Adrenal gland (tissue), 12 donors: ENCODE data around the gene KDM6A. TPM values are rescaled to one million over a fixed set of nuclear protein-coding genes. Genes with fewer than 3 reads are reported as not detected.

Experiments used
- DNase-seq, 7 donors: peaks; one replicate each; pipeline ENCODE4 v3.0.0-alpha.2; 2019 to 2020
- H3K27ac ChIP-seq, 5 donors: fragments of 200-600 bp; sonication (generic) in 4 of 5; 1 replicate in 3 of 5; 2 replicates in 2 of 5; pipeline versions ENCODE4 v1.5.1 to v1.8.0; 2016 to 2020; ENCODE audit warnings: mild to moderate bottlenecking in 1 of 5
- H3K27me3 ChIP-seq: fragments of 200-600 bp; 2 replicates; pipeline ENCODE4 v1.8.0; 2021
- H3K36me3 ChIP-seq, 2 donors: fragments of 200-600 bp; replicated peaks in 1 of 2; 1 replicate in 1 of 2; 2 replicates in 1 of 2; pipeline versions ENCODE4 v1.5.1 to v1.8.0; 2018 to 2022
- H3K4me1 ChIP-seq, 2 donors: fragments of 200-600 bp; replicated peaks in 1 of 2; 1 replicate in 1 of 2; 2 replicates in 1 of 2; pipeline versions ENCODE4 v1.5.1 to v1.8.0; 2018 to 2021
- H3K4me3 ChIP-seq, 4 donors: fragments of 200-600 bp; sonication (generic) in 3 of 4; one replicate each; pipeline ENCODE4 v1.5.1; 2016 to 2018
- H3K9me3 ChIP-seq, 3 donors: fragments of 200-600 bp; sonication (generic) in 1 of 3; replicated peaks in 1 of 3; 1 replicate in 2 of 3; 2 replicates in 1 of 3; pipeline versions ENCODE4 v1.5.1 to v1.8.0; 2016 to 2021
- CTCF ChIP-seq, 6 experiments: fragments of 450-650 bp in 4 of 6; fragments of 200-600 bp in 2 of 6; sonication (generic) in 1 of 6; IDR thresholded peaks; 1 replicate in 5 of 6; 2 replicates in 1 of 6; pipeline versions ENCODE4 v1.5.1 to v1.8.0; 2016 to 2021; ENCODE audit warnings: antibody characterized with exemption in 6 of 6, mild to moderate bottlenecking in 2 of 6, moderate library complexity in 1 of 6
- POLR2A ChIP-seq, 2 donors: fragments of 450-650 bp; IDR thresholded peaks; one replicate each; pipeline ENCODE4 v1.6.1; 2017; ENCODE audit warnings: antibody characterized with exemption in 2 of 2, mild to moderate bottlenecking in 2 of 2, moderate library complexity in 1 of 2
- WGBS, 4 donors: extraction: QIAGEN DNeasy Blood & Tissue Kit in 2 of 4; methylation state at CpG; one replicate each; pipeline versions ENCODE4 v1.1.5 to v1.1.7; 2013 to 2017; 5-methylcytosine and 5-hydroxymethylcytosine counted together
- intact Hi-C, 2 donors: fragments of 100-400 bp; cut with DNase I; formaldehyde crosslinking; loops; one replicate each; pipeline versions ENCODE4 v1.14.1 to v1.15.0; 2022 to 2023
- polyA plus RNA-seq, 3 donors: library from polyadenylated mRNA; stranded (reverse); fragments of 200-250 nt in 2 of 3; fragments of 350-450 nt in 1 of 3; fragmentation: Illumina TruSeq in 1 of 3; extraction: RNeasy Lipid Tissue Mini Kit (QIAGEN cat#74804) in 1 of 3; gene quantifications; one replicate each; pipeline ENCODE4 v1.2.3, GENCODE V29; 2013 to 2014
- total RNA-seq, 9 donors: library from RNA; depleted of rRNA in 4 of 9; stranded (reverse); fragments of >200 nt in 4 of 9; fragments of 120-200 nt in 1 of 9; fragmentation: NEBNext Ultra II Directional in 1 of 9; extraction: Animal tissue kit (Norgen Biotek cat#: 25700) in 1 of 9; gene quantifications; one replicate each; pipeline versions ENCODE4 v1.1.0 to v1.2.4, GENCODE V29; 2013 to 2023
- donor health status: healthy with polysubstance abuse.
- donor health status: Bipolar disorder and iron deficiency.
- donor health status: DM: yes; HTN: yes; CAD: no.
- donor health status: DM: no; HTN: no; CAD: no.
- donor health status: DM: no; HTN: no; CAD: no.
- donor health status: DM: yes; HTN: yes; CAD: no.

The KDM6A gene
- total and polyA plus RNA-seq, 12 donors = 4.1 to 37.9 (median 21.6) TPM

GRCh38 chrX:44951572-44952067, 78.6 kb downstream of the KDM6A start:
- no peaks in the 10 kb centered on the region for H3K9me3 ChIP-seq
- DNase-seq = no peak
- H3K4me1 ChIP-seq = peaks cover 13 to 37% of the 10 kb centered on the region in 2 donors
- H3K36me3 ChIP-seq = no peaks in the 10 kb centered on the region
- WGBS, 4 donors = 54 to 72% (median 68%) methylated on average over 2 of the region's 2 CpGs
- intact Hi-C loops = no loop called here
- no peak overlapping the region for H3K4me3 ChIP-seq
- TF ChIP-seq POLR2A (IDR thresholded peaks at IDR 0.05) = no peak
- TF ChIP-seq CTCF (IDR thresholded peaks at IDR 0.05) = no peak
- no peak overlapping the region for H3K27ac ChIP-seq
- no peaks in the 10 kb centered on the region for H3K27me3 ChIP-seq

DNA sequence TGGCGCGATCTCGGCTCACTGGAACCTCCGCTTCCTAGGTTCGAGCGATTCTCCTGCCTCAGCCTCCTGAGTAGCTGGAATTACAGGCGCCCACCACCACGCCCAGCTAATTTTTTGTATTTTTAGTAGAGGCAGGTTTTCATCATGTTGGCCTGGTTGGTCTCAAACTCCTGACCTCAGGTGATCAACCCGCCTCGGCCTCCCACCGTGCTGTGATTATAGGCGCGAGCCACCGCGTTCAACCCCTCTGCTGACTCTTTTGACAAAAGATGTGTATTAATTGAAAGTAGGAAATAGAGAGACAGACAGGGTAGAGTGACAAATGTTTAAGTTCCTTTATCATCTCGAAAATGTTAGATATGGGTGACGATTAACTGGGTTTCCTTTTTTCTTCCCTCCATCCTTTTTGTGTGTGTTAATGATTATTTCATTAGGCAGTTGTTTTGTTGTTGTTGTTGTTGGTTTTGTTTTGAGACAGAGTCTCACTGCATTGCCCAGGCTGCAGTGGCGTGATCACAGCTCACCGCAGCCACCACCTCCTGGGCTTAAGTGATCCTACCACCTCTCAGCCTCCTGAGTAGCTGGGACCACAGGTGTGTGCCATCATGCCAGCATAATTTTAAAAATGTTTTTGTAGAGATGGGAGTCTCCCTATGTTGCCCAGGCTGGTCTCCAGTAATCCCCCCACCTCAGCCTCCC, 79.5 kb downstream of the KDM6A start:
- no peak overlapping the region for H3K4me3 ChIP-seq
- 96 to 99% (median 96%) methylated on average over 19 of the region's 19 CpGs for WGBS, 4 donors
- no peaks in the 10 kb centered on the region for H3K9me3 ChIP-seq
- intact Hi-C loops = no loop called here
- H3K27me3 ChIP-seq = no peaks in the 10 kb centered on the region
- no peak overlapping the region for H3K27ac ChIP-seq
- DNase-seq = no peak
- no peaks in the 10 kb centered on the region for H3K36me3 ChIP-seq
- no peak for TF ChIP-seq CTCF (IDR thresholded peaks at IDR 0.05)
- TF ChIP-seq POLR2A (IDR thresholded peaks at IDR 0.05) = no peak
- peaks cover 13 to 37% of the 10 kb centered on the region in 2 donors for H3K4me1 ChIP-seq

GRCh38 chrX:44953734-44954502, 80.9 kb downstream of the KDM6A start:
- Histone ChIP-seq H3K27me3 (no peaks in the 10 kb centered on the region), H3K36me3 (no peaks in the 10 kb centered on the region), H3K4me3 (no peak overlapping the region), H3K4me1 (peaks cover 13 to 37% of the 10 kb centered on the region in 2 donors), H3K9me3 (no peaks in the 10 kb centered on the region), H3K27ac (no peak overlapping the region)
- TF ChIP-seq CTCF (IDR thresholded peaks at IDR 0.05) (no peak), POLR2A (IDR thresholded peaks at IDR 0.05) (no peak)
- intact Hi-C loops = no loop called here
- peak in 2 of 7 donors; percentile 16 to 31 for DNase-seq
- WGBS, 4 donors = 54 to 65% (median 59%) methylated on average over 11 of the region's 11 CpGs

DNA sequence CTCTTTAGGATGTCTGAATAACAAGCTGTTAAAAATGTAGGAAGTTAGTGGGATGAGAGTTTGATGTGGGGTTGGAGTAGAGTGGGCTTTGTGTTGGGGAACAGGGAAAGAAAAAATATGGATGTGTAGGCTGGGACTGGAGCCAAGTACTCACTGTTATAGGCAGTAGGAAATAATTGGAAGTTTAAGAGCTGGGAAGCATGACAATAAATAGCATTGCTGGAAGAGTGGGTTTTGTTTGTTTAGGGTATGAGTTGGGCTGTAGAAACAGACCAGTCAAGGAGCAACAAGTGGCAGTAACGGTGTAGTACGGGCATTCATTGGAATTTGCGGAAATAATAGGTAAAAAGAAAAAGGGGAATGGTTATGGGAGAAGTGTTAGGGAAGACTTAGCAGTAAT, 81.6 kb downstream of the KDM6A start:
- Histone ChIP-seq H3K4me3 (no peak overlapping the region), H3K27ac (no peak overlapping the region), H3K4me1 (peaks cover 13 to 34% of the 10 kb centered on the region in 2 donors), H3K9me3 (no peaks in the 10 kb centered on the region), H3K27me3 (no peaks in the 10 kb centered on the region), H3K36me3 (no peaks in the 10 kb centered on the region)
- no peak for TF ChIP-seq CTCF (IDR thresholded peaks at IDR 0.05)
- no peak for TF ChIP-seq POLR2A (IDR thresholded peaks at IDR 0.05)
- 80 to 87% (median 84%) methylated on average over 3 of the region's 3 CpGs for WGBS, 4 donors
- intact Hi-C loops = no loop called here
- DNase-seq = no peak
